Measurements from ENCODE around the gene DLX2.

- TF ChIP-seq CTCF (IDR thresholded peaks at IDR 0.05) (no peak), POLR2AphosphoS5 (IDR thresholded peaks at IDR 0.05; ENCODE audit: low read depth, low read length) (no peak), TCF7L2 (IDR thresholded peaks at IDR 0.05; ENCODE audit: low read depth, low read length) (no peak)
Measured at GRCh38 chr2:172131713-172132555, 29.2 kb upstream of the DLX2 start.
